Effector memory CD8-positive, alpha-beta T cell (primary cell): ENCODE data around the gene HOATZ.

Source experiments
- ATAC-seq: fragments of 150-1000 bp; cut with Tn5 transposase; replicated peaks from 2 replicates; pipeline ENCODE4 v1.10.0; 2021; ENCODE audit warnings: mild to moderate bottlenecking, moderate library complexity
- DNase-seq, 3 experiments: peaks; one replicate each; pipeline ENCODE4 v3.0.0; 2021
- H3K27ac Mint-ChIP-seq, 2 donors: one replicate each; pipeline ENCODE4 v1.8.0; 2022; ENCODE audit warnings: mild to moderate bottlenecking in 2 of 2, mixed read lengths in 2 of 2, moderate library complexity in 2 of 2
- H3K27me3 Mint-ChIP-seq, 2 donors: one replicate each; pipeline ENCODE4 v1.8.0; 2022; ENCODE audit warnings: mixed read lengths in 2 of 2
- H3K36me3 Mint-ChIP-seq: one replicate; pipeline ENCODE4 v1.8.0; 2022; ENCODE audit warnings: mild to moderate bottlenecking, moderate library complexity, mixed read lengths; ENCODE audit not compliant: insufficient read depth
- H3K4me1 Mint-ChIP-seq, 2 donors: one replicate each; pipeline ENCODE4 v1.8.0; 2022; ENCODE audit warnings: low read depth in 2 of 2, mixed read lengths in 2 of 2
- H3K4me3 Mint-ChIP-seq, 2 donors: one replicate each; pipeline ENCODE4 v1.8.0; 2022; ENCODE audit warnings: mild to moderate bottlenecking in 2 of 2, mixed read lengths in 2 of 2, moderate library complexity in 2 of 2
- H3K9me3 Mint-ChIP-seq, 2 donors: one replicate each; pipeline ENCODE4 v1.8.0; 2022; ENCODE audit warnings: mixed read lengths in 2 of 2

Gene HOATZ

DNA sequence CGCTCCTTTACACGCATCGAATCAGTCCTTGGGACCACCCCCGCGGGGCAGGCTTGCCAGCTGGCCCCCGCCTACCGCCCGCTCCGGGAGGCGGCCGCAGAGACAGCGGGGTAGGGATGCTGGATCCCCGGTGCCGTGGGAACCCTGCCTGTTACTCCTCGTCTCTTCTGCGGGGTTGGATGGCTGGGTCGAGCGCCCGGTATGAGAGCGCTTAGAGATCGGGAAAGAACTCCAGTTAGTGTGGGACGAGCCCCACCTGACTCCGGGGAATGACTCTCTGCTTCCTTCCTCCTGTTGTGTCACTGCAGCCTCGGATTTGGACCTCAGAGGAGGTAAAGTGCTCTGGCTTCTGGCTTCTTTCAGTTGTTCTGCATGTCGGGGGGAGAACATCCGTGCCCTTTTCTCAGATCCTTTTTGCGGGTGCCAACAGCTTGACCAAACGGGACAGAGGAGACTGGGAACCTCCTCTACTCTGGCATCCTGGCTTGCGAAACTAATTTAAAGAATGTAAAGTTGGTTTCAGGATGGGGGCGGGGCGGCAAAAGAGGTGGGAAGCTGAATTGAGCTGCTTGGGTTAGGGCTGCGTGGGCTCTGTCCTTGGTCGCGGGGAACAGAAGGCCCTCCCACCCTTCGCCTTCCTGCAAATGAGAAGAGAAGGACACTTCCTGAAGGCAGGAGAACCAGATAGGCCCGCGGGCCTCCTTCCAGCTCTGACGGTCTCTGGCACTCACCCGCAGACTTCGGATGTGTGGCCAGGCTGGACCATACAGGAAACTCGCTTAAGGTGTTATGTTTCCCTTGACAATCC is 26.9 kb downstream of the HOATZ start:
- no peak overlapping the region for H3K27ac Mint-ChIP-seq

DNA sequence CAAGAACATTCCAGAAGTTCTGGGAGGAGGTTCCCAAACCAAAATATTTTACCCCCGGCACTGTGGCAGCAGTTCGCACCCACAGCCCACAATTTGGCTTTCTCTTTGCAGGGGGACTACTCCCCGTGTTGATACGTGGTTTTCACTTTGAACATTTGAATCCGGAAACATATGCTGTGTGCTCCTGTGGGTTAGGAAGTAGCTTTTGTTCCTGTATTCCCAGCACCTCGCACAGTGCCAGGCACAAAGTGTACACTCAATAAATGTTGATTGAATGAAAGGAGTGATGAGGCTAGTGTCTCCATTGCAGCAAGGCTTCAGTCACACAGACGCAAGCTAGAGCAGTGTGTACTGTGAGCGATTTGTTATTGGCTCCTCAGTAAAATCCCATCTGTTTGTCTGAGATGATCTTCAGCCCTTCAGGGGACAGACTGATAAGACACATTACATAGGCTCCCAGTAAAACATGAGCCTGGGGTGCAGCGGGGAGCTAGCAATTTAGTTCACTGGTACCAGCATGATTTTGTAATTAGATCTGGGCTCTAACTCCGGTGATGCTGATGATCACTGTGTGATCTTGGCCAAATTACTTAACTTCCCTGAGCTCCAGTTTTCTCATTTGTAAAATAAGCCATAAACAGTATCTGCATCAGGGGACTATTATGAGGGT is 28.2 kb downstream of the HOATZ start:
- no peak overlapping the region for H3K27ac Mint-ChIP-seq
- H3K9me3 Mint-ChIP-seq, result no peaks in the 10 kb centered on the region
- peak; percentile 45 for ATAC-seq
- no peaks in the 10 kb centered on the region for H3K36me3 Mint-ChIP-seq
- H3K4me1 Mint-ChIP-seq, result peaks cover 18% of the 10 kb centered on the region in 2 donors
- H3K4me3 Mint-ChIP-seq, result peak overlapping the region; percentile 72 to 81
- H3K27me3 Mint-ChIP-seq, result peaks cover 56 to 89% of the 10 kb centered on the region in 2 donors
- no peak for DNase-seq

More for the DNA sequence above, 26.9 kb downstream of the HOATZ start:
- no peaks in the 10 kb centered on the region for H3K9me3 Mint-ChIP-seq
- peak overlapping the region; percentile 72 to 81 for H3K4me3 Mint-ChIP-seq
- ATAC-seq (no peak), DNase-seq (no peak)
- peaks cover 69 to 94% of the 10 kb centered on the region in 2 donors for H3K27me3 Mint-ChIP-seq
- H3K36me3 Mint-ChIP-seq, result no peaks in the 10 kb centered on the region
- peaks cover 18% of the 10 kb centered on the region in 2 donors for H3K4me1 Mint-ChIP-seq

DNA sequence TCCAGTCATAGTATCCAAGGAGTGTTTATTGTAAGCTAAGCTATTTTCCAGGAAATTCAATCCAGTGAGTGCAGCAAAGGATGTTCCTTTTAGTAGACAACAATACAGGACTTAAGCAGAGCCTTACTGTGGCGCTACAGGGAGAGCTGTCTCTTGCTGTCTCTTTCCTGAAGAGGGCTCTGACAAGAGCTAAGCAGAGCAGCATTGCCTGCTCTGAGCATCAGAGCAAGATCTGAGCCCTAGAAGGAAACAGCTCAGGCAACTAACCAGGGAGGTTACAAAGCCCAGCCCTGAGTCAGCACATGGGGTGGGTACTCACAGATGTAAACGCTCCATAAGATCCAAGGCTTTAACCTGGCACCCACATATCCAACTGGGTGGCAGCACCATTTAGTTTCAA is 33.9 kb downstream of the HOATZ start:
- no peaks in the 10 kb centered on the region for H3K9me3 Mint-ChIP-seq
- H3K27ac Mint-ChIP-seq, result no peak overlapping the region
- H3K36me3 Mint-ChIP-seq, result no peaks in the 10 kb centered on the region
- H3K27me3 Mint-ChIP-seq, result peaks cover 33 to 87% of the 10 kb centered on the region in 2 donors
- ATAC-seq (no peak), DNase-seq (no peak)
- no peak overlapping the region for H3K4me3 Mint-ChIP-seq
- no peaks in the 10 kb centered on the region for H3K4me1 Mint-ChIP-seq

DNA sequence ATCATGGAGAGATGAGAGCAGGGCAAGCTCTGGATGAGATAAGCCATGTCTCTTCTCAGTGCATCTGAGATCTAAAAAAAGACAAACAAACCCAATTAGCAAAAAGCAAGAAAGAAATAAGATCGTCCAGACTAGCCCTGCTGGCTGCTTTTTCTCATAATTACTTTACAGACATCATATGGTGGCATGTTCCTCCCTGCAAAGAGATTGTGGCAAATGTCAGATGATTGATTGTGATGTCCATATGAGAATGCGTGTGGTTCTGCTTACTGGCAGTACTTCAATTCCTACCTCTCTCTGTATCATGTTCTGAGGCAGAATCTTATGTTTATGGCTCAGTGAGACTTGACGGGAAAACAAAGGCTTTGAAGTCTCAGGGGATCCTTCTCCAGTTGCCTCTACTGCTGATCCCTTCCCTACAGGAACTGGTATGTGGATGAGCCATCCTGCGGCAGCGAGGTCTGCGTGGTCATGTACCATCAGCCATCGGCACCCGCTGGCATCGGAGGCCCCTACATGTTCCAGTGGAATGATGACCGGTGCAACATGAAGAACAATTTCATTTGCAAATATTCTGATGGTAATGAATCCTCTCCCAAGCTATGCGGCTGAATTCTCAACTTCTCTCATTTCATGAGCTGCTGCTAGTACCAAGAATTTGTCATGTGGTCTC is 34.8 kb downstream of the HOATZ start:
- Mint-ChIP-seq H3K9me3 (no peaks in the 10 kb centered on the region), H3K27ac (no peak overlapping the region), H3K4me1 (no peaks in the 10 kb centered on the region), H3K36me3 (no peaks in the 10 kb centered on the region), H3K4me3 (no peak overlapping the region), H3K27me3 (peaks cover 29 to 84% of the 10 kb centered on the region in 2 donors)
- no peak for ATAC-seq
- no peak for DNase-seq

DNA sequence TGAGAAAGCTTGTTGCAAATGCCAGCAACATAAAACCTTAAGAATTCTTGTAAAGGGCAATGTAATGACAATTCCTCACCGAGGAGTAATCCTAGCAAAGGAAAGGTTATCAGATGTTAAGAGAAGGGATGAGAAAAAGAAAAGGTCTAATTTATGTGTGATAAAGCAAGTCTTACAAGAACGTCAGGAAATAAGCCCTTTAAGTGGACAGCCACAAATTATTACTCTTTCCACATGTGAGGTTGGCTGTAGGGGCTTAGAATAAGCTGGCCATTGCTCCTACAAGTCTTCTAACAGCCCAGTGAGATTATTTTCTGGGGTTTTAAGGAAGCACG is 35.3 kb downstream of the HOATZ start:
- Mint-ChIP-seq H3K27ac (no peak overlapping the region), H3K9me3 (no peaks in the 10 kb centered on the region), H3K4me3 (no peak overlapping the region), H3K4me1 (no peaks in the 10 kb centered on the region), H3K27me3 (peaks cover 25 to 79% of the 10 kb centered on the region in 2 donors), H3K36me3 (no peaks in the 10 kb centered on the region)
- ATAC-seq (no peak), DNase-seq (no peak)

DNA sequence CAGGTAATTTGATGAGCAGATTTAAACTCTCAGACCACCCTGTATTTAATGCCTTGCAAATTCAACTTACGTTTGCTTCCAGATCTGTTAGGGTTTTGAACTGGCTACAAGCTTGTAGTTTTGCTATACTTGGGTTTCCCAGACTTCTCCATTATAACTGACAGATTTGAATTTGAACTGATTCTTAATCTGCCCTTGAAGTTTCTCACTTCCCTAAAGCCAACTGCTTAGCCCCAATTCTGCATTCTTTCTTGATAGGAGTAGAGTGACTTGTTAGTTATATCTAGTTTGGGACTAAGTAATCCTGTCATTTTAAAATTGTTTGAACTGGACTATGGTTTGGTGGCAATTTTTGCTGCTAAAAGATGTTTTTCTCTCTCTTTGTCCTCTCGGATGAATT is 35.7 kb downstream of the HOATZ start:
- Mint-ChIP-seq H3K27ac (no peak overlapping the region), H3K4me3 (no peak overlapping the region), H3K27me3 (peaks cover 27 to 75% of the 10 kb centered on the region in 2 donors), H3K9me3 (no peaks in the 10 kb centered on the region), H3K36me3 (no peaks in the 10 kb centered on the region), H3K4me1 (no peaks in the 10 kb centered on the region)
- DNase-seq, result no peak
- no peak for ATAC-seq

DNA sequence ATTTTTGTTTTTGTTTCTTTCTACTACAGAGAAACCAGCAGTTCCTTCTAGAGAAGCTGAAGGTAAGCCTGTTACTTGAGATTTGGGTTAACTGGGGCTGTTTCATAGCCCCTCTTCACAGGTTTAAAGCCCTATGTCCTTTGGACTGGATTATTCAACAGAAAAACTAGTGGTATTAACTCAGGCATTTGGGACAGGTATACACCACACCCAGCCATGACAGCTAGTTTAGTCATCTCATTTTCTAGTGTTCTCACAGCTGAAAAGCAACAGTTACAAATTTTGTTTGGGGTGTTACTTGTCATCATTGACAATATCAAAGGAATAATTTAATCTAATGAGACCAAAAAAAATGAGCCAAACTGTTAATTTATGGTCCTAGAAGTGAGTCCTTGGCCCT is 40.0 kb downstream of the HOATZ start:
- no peaks in the 10 kb centered on the region for H3K9me3 Mint-ChIP-seq
- H3K4me1 Mint-ChIP-seq, result no peaks in the 10 kb centered on the region
- H3K27ac Mint-ChIP-seq, result no peak overlapping the region
- H3K27me3 Mint-ChIP-seq, result peaks cover 24 to 37% of the 10 kb centered on the region in 2 donors
- ATAC-seq (no peak), DNase-seq (no peak)
- no peaks in the 10 kb centered on the region for H3K36me3 Mint-ChIP-seq
- H3K4me3 Mint-ChIP-seq, result no peak overlapping the region

DNA sequence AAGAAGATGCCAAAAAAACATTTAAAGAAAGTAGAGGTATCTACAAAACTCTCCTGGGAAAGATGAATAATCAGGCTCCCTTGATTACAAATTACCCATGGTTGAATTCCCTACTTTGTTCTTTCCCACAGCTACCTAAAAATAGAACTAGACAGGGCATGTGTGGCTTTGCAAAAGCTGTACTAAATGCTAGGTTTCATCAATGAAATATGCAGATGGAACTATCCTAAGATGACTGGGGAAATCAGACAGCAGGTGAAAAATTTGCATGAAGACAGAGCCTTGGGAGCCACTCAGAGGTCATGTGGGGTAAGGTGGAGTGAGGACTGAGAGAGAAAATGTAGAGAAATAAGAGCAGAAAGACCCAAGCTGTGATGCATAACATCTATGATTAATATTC is 40.7 kb downstream of the HOATZ start:
- Mint-ChIP-seq H3K27ac (no peak overlapping the region), H3K4me3 (no peak overlapping the region), H3K36me3 (no peaks in the 10 kb centered on the region), H3K27me3 (peaks cover 24 to 36% of the 10 kb centered on the region in 2 donors), H3K4me1 (no peaks in the 10 kb centered on the region), H3K9me3 (no peaks in the 10 kb centered on the region)
- DNase-seq, result no peak
- no peak for ATAC-seq

DNA sequence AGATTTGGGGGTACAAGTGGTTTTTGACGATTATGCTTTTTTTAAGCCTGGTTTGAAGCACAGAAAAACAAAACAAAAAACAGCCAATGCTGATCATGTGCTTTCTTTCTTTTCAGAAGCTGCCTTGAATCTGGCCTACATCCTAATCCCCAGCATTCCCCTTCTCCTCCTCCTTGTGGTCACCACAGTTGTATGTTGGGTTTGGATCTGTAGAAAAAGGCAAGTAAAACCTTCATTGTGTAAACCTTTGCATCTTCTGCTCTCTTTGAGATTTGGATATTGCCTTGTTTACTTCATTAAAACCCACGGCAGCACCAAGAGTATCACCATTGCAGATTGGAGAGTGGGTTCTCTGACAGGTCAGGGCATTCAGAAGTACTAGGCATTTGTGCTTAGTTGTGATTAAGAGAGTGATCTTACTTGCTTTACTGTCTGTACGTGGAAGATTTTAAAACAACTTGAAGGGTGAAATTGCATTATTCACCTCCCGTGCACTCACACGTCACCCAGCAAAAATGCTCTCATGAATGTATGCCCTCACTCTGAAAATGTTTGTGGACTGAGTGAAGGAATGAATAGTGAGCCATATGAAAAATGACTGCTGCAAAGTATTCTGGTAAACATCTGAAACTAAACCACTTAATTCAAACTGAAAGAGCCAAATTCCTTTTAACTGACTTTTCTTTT is 43.0 kb downstream of the HOATZ start:
- no peak overlapping the region for H3K4me3 Mint-ChIP-seq
- no peaks in the 10 kb centered on the region for H3K9me3 Mint-ChIP-seq

DNA sequence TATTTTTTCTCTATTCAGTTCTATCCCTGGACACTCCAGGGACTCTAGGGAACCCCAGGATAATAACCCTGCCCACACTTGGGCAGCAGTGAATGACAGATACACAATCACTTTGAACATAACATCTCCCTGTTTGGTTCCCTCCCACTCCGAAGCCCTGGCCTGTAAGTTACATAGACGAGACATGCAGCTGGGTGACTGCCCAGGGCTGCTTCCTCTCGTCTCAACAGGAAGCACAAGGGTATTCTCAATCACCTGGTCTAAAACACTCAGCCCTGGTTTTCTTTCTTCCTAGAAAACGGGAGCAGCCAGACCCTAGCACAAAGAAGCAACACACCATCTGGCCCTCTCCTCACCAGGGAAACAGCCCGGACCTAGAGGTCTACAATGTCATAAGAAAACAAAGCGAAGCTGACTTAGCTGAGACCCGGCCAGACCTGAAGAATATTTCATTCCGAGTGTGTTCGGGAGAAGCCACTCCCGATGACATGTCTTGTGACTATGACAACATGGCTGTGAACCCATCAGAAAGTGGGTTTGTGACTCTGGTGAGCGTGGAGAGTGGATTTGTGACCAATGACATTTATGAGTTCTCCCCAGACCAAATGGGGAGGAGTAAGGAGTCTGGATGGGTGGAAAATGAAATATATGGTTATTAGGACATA is 45.4 kb downstream of the HOATZ start:
- peaks cover 6 to 7% of the 10 kb centered on the region in 2 donors for H3K27me3 Mint-ChIP-seq
- no peaks in the 10 kb centered on the region for H3K9me3 Mint-ChIP-seq
- ATAC-seq (no peak), DNase-seq (no peak)
- no peaks in the 10 kb centered on the region for H3K4me1 Mint-ChIP-seq
- no peak overlapping the region for H3K27ac Mint-ChIP-seq
- H3K4me3 Mint-ChIP-seq, result no peak overlapping the region
- no peaks in the 10 kb centered on the region for H3K36me3 Mint-ChIP-seq

More for the DNA sequence above, 43.0 kb downstream of the HOATZ start:
- Mint-ChIP-seq H3K36me3 (no peaks in the 10 kb centered on the region), H3K27ac (no peak overlapping the region), H3K27me3 (peaks cover 11 to 15% of the 10 kb centered on the region in 2 donors), H3K4me1 (no peaks in the 10 kb centered on the region)
- DNase-seq, result no peak
- no peak for ATAC-seq

DNA sequence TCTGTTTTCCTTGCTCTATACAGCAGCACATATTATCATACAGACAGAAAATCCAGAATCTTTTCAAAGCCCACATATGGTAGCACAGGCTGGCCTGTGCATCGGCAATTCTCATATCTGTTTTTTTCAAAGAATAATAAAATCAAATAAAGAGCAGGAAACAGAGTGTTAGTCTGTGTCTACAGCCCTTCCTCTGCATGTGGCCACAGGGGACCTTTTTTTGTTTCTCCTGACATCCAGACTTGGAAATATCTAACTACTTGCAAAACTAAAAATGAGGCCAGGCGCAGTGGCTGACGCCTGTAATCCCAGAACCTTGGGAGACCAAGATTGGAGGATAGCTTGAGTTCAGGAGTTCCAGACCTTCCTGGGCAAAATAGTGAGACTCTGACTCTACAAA is 46.2 kb downstream of the HOATZ start:
- Mint-ChIP-seq H3K36me3 (no peaks in the 10 kb centered on the region), H3K27ac (no peak overlapping the region), H3K4me1 (no peaks in the 10 kb centered on the region), H3K27me3 (peaks cover 0 to 7% of the 10 kb centered on the region in 2 donors), H3K9me3 (no peaks in the 10 kb centered on the region), H3K4me3 (no peak overlapping the region)
- ATAC-seq (no peak), DNase-seq (no peak)

DNA sequence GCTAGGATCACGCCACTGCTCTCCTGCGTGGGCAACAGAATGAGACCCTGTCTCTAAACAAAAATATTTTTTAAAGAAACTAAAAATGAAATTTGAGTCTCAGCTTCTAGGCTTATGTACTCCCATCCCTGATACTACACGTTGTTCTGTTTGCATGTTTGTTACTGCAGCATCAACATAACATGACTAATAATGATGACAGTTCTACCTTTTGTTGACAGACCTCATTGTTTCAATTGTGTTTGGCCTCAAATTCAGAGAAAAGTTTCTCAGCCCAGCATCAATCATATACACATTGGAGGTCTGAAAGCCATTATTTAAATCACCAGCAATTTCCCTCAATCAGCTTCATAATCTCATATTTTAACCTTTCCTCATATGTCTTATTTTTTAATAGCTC is 46.7 kb downstream of the HOATZ start:
- ATAC-seq, result no peak
- H3K4me1 Mint-ChIP-seq, result no peaks in the 10 kb centered on the region
- H3K9me3 Mint-ChIP-seq, result no peaks in the 10 kb centered on the region

DNA sequence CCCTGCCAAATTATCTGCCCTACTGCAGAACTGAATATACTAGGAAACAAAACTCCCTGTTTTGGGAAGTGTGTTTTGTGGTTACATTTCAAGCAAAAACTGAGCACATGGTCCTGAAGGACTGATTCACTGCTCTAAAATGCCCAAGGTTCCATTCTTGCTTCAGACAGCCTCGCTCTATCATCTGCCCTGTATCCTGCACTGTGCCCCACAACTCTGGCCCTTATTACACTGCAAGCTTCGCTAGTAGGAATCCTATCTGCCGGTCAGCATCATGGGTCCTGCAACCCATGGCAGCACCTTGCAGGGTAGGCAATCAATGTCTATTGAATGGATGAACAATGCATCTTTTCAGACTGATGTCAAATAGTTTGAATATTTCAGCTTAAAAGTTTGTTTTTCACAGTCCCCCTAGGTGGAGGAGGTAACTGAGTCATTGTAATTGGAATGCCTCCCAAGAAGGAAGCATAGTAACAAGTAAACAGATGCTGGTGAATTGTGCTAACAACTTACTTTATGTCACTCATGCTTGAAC is 47.3 kb downstream of the HOATZ start:
- Mint-ChIP-seq H3K36me3 (no peaks in the 10 kb centered on the region), H3K27ac (peak overlapping the region in 1 of 2 donors; percentile 45), H3K9me3 (no peaks in the 10 kb centered on the region), H3K27me3 (peaks cover 0 to 7% of the 10 kb centered on the region in 2 donors), H3K4me1 (no peaks in the 10 kb centered on the region), H3K4me3 (no peak overlapping the region)
- no peak for DNase-seq
- ATAC-seq, result no peak

More for the DNA sequence above, 46.7 kb downstream of the HOATZ start:
- Mint-ChIP-seq H3K27me3 (peaks cover 0 to 7% of the 10 kb centered on the region in 2 donors), H3K36me3 (no peaks in the 10 kb centered on the region), H3K27ac (no peak overlapping the region), H3K4me3 (no peak overlapping the region)
- DNase-seq, result no peak
